HG02852 (cell line): ENCODE results near the gene NR2C1.

Experiments used
- ATAC-seq: cut with Tn5 transposase; IDR thresholded peaks from one replicate; pipeline ENCODE4 v1.9.1; 2021; ENCODE audit warnings: mild to moderate bottlenecking, moderate library complexity; ENCODE audit not compliant: unreplicated experiment

Gene NR2C1

DNA sequence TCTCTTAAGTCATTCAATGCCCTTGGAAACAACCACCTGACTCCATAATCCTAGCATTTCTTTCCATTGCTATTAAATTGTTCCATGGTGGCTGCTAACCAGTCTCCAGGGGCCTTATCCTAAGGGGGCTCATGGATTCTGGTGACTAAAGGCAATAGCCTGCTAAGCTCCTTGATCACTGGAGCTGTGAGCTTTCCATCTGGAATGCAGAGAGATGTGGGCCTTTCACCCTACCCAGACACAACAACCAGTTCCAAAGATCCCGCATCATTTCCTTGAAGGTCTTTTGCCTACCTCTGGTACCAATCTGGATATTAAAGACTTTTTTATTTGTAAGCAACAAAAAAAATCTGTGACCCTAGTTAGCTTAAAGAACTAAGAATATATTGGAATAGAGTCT is 102.9 kb downstream of the NR2C1 start:
- no peak for ATAC-seq
